ENCODE measurements around the gene KRTAP9-9.
"Not testable (repeated sequence)": the region's sequence is repeated elsewhere in the genome, so short reads cannot be mapped to it uniquely, and the experiment has no call there.

KRTAP9-9 gene

GRCh38 chr17:41267711-41268110 is 12.5 kb downstream of the KRTAP9-9 start:
- no peak for DNase-seq

- DNase-seq, result not testable (repeated sequence)
Observed at GRCh38 chr17:41271323-41271722, 16.1 kb downstream of the KRTAP9-9 start.

- DNase-seq, result no peak
Observed at GRCh38 chr17:41271858-41272257, 16.7 kb downstream of the KRTAP9-9 start.

DNA sequence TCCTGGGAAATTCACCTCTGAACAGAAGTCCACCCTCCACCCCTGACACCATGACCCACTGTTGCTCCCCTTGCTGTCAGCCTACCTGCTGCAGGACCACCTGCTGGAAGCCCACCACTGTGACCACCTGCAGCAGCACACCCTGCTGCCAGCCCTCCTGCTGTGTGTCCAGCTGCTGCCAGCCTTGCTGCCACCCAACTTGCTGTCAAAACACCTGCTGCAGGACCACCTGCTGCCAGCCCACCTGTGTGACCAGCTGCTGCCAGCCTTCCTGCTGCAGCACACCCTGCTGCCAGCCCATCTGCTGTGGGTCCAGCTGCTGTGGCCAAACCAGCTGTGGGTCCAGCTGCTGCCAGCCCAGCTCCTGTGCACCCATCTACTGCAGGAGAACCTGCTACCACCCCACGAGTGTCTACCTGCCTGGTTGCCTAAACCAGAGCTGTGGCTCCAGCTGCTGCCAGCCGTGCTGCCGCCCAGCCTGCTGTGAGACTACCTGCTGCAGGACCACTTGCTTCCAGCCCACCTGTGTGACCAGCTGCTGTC is 20.5 kb downstream of the KRTAP9-9 start, which contains the start of gene KRTAP9-7:
Gene KRTAP9-7 (plus strand): TSS at position 51 of the 543 bp plus-strand sequence. CDS start 0 bp downstream, at position 51.
- not testable (repeated sequence) for DNase-seq

DNA sequence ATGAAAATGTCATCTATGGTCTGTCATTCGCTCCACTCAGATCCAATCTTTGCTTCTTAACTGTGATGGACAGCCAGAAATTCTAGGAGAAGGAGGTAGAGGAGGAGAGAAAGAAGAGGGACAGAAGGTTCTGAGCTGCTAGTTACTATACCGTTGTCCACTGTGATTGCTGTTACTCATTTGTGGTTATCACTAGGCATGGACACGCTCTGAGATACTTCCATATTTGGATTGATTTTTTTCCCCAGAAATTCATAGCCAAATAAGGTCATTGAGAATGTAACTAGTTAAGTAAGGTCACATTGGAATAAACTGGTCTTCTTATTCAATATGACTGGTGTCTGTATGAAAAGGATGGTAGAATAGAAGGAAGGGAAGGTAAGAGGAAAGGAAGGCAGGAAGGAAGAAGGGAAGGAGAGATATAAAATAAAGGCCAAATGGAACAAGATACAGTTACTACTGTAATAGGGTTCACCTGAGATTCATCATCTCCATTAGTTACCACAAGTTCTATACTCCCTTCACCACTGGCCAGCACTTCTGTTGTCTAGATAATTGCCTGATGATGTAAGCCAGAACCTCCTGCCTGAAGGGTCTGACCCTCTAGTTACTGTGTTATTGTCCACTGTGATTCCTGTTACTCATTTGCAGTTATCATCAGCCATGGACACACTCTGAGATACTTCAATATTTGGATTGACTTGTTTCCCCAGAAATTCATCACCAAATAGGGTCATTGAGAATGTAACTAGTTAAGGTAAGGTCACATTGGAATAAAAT is 23.2 kb downstream of the KRTAP9-9 start:
- DNase-seq, result peak in 1 of 5 donors; percentile 0

GRCh38 chr17:41284043-41284442 is 28.9 kb downstream of the KRTAP9-9 start:
- no peak for DNase-seq

- no peak for DNase-seq
Observed at GRCh38 chr17:41284546-41284945, 29.4 kb downstream of the KRTAP9-9 start.

DNA sequence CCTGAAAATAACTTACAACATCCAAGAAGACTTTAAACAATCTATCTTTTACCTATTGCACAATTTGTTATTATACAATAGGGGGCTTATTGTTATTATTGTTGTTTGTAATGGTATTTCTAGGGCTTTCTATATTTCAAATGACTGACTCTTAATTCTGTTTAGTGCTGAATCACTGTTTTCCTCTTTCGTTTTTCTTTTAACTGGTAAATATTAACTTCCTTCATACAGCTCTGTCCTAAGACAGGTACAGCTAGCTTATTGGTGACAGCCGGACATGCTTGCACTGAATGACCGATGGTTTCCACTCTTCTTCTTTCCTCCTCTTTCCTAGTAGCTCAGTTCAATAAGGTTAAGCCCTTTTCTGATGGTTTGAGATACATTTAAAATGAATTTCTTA is 31.9 kb downstream of the KRTAP9-9 start:
- peak in 1 of 5 donors; percentile 0 for DNase-seq

- DNase-seq, result no peak
Observed at GRCh38 chr17:41294016-41294415, 38.8 kb downstream of the KRTAP9-9 start.

- no peak for DNase-seq
Observed at GRCh38 chr17:41296846-41297245, 41.7 kb downstream of the KRTAP9-9 start.

GRCh38 chr17:41298458-41299135 is 43.4 kb downstream of the KRTAP9-9 start:
- no peak for DNase-seq

GRCh38 chr17:41301204-41301790 is 46.1 kb downstream of the KRTAP9-9 start:
- no peak for DNase-seq

DNA sequence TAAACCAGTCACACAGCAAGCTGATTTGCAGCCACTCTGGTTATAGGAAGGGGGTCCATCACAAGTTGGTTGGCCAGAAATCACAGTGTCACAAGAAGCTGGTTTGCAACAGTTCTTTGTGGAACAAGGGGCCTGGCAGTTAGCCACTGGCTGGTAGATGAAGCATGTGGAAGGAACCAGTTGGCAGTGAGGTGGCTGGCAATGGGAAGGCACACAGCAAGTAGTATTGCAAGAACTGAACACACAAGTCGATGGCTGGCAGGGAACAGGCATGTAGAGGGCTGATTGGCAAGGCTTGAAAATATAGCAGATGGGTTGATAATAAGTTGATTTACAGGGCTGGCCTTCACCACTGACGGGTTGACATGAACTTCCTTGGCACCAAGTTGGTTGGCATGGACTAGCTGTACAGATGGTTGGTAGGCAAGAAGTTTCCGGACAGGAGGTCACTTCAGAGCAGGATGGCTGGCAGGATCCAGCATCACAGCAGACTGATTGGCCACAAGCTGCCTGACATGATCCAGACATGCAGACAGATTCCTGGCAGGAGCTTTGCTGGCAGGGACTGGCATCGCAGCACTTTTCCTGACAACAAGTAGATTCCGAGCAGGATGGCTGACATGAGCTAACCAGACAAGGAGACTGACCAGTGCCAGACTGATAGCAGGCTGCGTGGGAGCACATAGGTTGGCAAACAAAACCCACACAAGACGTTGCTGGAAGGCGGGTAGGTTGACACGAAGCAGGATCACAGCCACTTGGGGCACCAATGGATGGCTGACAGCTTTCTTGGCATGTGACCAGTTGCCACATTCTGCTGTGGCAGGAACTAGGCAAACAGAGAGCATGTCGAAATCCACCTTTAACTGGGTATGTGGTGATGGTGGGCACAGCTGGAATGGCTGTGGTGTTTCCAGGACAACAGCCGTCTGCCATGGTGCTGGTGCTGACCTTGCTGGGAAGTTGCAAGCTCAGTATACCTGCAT is 47.0 kb downstream of the KRTAP9-9 start, which contains the start of gene KRTAP29-1:
Gene KRTAP29-1 (minus strand): TSS at position 936 of the 986 bp plus-strand sequence. CDS start 0 bp downstream, at position 936.
- no peak for DNase-seq

GRCh38 chr17:41302981-41303380 is 47.8 kb downstream of the KRTAP9-9 start:
- DNase-seq, result no peak

DNA sequence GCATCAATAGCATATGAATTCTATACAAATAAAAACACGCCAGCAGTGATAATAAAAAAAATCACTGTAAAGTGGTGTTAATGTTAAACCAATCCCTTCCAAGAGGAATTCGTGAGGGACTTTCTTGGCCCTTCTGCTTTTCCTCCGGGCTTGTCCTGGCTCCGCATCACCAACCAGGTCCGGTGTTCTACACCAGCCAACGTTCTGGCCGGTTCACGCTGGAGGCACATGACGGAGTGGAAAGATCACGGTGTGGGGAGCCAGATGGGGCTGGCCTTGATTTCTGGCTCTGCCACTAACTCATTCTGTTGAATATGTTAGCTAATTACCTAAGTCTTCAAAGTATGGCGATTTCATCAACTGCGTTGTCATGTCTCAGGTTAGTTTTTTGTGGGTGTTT is 48.9 kb downstream of the KRTAP9-9 start:
- DNase-seq, result no peak
